ENCODE data around the gene ENDOV.
A peak's percentile ranks its signal among the peaks of the same experiment; 100 is the strongest.

Gene ENDOV

DNA sequence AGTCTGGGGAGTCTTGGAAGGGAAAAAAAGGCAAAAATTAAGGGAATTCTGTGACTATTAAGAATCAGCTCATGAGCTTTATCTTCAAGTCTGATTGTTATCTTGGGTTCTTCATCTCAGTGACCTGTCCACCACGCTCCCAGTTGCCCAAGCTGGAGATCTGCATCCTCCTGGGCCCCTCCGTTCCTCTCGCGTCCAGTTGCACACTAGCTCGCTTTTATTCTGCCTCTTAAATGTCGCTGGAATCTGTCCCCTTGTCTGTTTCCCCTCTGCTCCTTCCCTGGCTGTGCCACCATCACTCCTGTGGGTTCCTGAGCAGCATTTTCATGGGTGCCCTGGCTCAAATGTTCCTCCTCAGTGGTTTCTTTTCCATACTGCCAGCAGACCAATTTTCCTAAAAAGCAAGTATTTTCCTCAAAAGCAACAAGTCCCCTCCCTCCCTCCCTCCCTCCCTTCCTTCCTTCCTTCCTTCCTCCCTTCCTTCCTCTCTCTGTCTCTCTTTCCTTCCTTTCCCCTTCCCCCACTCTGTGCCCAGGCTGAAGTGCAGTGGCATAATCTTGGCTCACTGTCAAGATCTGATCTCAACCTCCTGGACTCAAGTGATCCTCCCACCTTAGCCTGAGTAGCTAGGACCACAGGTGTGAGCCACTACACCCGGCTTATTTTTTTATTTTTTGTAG is 1.4 kb downstream of the ENDOV start:
- no peak for DNase-seq (ENCODE audit: low read depth in 2 of 2)

DNA sequence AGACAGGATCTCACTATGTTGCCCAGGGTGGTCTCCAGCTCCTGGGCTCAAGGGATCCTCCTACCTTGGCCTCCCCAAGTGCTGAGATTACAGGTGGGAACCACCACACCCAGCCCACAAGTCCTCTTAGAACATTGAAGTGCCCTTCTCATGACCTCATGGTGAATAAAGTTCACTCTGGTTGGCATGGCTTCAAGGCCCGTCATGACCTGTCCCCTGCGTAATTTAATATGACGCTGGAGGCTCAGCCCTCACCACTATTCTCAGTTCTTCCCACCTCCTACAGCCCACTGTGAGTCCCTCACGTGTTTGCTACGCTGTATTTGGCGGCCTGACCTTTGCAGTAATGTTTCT is 1.9 kb downstream of the ENDOV start:
- no peak for DNase-seq (ENCODE audit: low read depth in 2 of 2)

DNA sequence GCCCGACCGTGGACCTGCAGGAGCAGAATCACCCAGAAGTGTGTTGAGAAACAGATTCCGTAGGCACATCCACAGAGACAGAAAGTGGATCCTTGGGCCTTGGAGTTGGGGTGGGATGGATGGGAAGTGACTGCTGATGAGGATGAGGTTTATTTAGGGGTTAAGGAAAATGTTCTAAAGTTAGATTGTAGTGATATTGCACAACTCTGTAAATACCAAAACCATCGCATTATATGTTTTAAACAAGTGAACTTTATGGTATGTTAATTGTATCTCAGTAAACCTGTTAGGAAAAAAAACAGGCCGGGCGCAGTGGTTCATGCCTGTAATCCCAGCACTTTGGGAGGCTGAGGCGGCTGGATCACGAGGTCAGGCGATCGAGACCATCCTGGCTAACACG is 3.6 kb downstream of the ENDOV start:
- DNase-seq (ENCODE audit: low read depth in 2 of 2), result no peak

DNA sequence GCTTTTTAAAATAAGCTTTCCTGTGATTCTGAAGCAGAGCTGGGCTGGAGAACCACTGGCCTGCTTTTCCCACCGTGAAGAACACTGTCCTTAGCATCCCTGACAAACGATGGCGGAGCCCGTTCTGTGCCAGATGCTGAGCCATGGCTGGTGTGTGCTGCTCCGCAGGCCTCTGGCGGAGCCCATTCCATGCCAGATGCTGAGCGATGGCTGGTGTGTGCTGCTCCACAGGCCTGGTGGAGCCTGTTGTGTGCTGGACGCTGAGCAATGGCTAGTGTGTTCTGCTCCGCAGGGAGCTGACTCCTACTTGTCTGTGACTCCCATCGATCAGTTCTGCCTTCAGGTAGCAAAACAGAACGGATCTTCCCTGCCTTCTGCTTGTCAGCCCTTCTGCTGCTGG is 4.3 kb downstream of the ENDOV start:
- DNase-seq (ENCODE audit: low read depth in 2 of 2), result no peak

DNA sequence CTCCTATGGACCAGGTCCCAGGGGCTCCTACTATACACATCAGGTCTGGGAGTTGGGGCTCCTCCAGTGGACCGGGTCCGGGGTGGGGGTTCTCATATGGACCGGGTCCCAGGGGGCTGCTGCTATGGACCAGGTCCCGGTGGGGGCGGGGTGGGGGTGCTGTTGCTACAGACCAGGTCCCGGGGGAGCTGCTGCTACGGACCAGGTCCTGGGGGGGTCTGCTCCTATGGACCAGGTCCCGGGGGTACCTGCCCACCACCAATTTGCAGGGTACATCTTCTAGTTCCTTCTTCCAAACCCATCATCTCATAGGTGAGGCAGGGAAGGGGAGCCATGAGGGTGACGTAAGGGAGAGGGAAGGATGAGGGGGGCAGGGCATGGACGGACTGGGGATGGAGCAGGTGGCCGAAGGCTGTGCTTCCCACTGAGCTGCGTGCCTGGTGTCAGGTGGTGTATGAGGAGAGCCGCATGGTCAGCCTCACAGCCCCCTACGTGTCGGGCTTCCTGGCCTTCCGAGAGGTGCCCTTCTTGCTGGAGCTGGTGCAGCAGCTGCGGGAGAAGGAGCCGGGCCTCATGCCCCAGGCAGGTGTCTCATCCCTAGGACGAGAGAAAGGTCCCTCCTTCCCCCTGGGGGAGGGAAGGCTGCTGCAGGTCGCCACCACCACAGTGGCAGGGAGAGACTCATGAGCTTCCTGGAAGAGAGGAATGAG is 6.6 kb downstream of the ENDOV start:
- DNase-seq (ENCODE audit: low read depth in 2 of 2), result no peak

DNA sequence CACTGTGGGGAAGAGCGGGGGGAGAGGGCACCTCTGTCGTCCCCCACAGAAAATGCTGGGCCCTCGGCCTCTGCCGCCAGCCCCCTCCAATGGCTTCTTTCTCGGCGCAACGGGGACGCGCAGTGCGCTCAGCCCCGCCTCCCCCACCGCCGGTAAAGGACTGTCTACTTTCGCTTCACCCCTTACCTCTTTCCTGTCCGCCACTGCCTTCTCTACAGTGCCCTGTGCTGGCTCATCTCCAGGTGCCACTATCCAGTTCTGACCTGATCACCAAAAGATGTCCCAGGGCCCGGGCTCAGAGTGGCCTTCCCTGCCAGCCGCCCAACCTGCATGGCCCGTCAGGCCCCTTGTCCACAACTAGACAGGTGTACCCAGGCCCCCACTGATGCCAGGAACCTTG is 7.3 kb downstream of the ENDOV start:
- DNase-seq (ENCODE audit: low read depth in 2 of 2), result no peak

DNA sequence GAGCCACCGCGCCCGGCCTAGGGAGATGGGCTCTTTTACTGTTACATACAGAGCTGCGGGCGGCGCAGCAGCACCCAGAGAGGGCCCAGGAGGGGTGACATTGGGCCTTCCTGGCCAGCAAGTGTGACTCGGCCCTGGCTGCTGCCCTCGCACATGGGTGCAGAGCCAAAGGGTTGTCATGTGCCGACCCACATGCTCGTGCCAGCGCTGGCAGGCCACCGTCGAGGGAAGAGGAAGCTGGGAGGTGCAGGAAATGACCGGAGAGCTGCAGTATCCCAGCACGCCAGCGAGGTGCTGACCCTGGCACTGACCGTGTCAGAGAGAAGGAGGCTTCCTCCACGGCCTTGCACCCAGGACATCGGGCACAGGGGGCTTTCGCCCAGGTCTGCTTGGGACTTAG is 8.0 kb downstream of the ENDOV start:
- DNase-seq (ENCODE audit: low read depth in 2 of 2), result no peak

DNA sequence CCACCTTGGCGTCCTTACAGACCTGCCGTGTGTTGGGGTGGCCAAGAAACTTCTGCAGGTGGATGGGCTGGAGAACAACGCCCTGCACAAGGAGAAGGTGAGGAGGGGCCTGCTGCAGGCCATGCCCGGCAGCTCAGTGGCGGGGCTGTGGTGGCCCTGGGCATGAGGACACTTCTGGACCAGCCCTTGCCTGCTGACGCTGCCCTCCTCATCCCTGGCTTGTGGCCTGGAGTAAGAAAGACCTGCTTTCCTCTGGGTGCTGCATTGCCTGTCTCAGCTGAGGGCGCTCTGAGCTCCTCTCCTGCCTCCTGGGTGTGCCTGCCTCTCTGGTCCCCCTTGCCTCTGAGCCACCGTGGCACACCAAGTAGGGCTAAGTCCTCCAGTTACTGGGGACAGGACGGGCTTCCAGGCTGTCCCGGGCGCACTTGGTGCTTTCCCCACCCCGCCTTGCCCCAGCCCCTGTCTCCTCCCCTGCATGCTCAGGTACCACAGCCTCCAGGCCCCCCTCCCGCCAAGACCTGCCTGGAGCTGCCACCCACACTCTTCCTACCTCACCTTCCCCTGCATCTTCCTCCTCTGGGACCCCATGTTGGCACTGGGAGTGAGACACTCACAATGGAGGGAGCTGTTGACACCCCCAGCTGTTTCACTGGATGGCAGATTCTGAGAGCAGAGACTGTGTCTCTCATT is 8.7 kb downstream of the ENDOV start:
- DNase-seq (ENCODE audit: low read depth in 2 of 2), result no peak

DNA sequence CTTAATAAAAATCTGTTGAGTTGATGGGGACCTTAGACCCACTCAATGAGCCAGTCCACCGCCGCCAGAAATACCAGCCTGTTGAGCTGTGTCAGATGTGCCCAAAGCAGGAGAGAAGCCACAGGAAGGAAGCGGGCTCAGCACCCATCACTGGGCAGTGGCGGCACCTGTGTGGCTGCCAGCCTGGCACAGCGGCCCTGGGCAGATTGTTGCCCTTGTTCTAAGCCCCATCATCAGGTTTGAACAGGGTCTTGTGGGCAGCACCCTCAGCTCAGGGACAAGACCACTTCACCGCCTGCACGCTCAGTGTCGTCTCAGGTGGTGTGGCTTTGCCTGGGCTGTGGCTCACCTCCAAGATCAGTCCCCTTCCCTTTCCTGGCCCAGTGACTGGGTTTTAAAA is 9.3 kb downstream of the ENDOV start:
- DNase-seq (ENCODE audit: low read depth in 2 of 2), result no peak

DNA sequence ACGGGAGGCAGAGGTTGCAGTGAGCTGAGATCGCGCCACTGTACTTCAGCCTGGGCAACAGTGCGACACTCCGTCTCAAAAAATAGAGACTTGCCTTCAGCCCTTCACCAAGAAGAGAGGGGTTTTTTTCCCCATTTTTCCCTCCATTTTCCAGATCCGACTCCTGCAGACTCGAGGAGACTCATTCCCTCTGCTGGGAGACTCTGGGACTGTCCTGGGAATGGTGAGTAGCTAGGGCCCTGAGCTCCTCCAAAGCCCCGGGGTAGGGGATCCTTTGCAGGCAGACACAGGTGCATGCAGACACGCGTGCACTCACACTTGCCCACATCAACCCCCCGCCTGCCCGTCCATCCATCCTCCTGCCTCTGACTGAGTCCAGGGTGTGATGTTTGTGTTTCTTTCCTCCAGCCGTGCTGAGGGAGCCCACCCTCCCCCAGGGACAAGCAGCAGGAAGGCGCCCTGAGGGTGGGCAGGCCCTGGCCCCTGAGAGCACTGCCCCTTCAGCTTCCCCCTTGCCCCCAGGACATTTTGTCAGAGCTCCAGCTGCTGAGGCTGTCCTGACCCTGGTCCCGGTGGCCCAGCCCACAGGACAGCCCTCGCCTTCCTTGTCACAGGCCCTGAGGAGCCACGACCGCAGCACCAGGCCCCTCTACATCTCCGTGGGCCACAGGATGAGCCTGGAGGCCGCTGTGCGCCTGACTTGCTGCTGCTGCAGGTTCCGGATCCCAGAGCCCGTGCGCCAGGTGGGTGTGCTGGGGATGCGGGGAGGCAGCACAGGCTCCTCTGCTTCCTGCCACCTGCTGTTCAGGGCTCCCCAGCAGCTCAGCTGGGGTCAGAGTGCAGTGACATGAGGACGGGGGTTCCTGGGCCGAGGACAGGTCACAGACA is 10.2 kb downstream of the ENDOV start:
- DNase-seq (ENCODE audit: low read depth in 2 of 2), result no peak

DNA sequence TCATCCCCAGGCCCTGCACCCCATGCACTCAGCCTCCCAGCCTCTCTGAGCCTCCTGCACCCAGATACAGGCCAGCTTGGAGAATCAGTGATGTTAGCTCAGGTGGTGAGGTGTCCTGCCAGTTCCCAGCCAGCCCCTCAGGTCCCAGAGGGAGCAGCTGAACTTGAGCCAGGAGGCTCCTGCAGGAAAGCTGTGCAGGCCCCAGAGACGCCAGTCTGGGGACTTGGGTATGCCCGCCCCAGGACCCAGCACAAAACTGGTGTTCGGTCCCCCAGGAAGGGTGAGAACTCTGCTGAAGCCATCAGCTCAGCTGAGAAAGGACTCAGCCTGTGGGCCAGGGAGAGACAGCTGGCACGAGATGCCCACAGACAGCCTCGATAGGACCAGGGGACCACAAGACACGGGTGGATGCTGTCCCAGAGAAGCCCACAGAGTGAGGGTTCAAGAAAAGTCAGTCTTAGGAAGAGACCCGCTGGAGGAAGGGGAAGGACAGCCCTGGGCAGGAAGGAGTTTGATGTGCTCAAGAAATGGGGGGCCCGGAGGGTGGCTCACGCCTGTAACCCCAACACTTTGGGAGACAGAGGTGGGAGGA is 11.0 kb downstream of the ENDOV start:
- DNase-seq (ENCODE audit: low read depth in 2 of 2), result no peak

DNA sequence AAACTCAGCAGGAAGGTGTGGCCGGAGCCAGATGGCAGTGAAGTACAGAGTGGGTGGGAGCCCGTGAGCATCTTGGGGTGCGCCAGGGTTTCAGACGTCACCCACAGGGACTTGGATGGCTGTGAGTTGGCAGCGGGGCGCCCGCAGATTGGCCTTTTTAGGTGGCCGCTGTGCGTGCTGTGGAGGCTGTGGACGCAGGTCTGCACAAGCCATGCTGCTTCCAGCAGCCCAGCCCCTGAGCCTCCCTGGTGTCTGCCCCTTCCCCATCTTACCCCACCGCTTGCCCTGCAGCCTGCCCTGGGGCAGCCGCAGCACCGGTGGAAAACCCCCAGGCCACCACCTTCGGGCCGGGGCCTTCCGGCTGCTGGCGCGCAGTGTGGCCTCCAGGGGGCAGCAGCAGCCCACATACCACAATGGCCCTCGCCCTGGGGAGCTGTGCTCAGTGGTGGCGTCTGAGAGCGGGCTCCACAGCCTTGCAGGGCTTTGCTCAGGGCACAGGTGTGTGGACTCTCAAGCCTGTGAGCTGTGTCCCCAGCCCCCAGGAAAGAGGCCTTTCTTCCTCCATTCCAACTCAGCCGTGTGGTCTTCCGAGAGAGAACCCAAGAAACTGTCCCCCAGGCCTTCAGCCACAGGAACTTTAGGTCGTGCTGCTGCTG is 11.8 kb downstream of the ENDOV start:
- DNase-seq (ENCODE audit: low read depth in 2 of 2), result peak; percentile 71 to 75

DNA sequence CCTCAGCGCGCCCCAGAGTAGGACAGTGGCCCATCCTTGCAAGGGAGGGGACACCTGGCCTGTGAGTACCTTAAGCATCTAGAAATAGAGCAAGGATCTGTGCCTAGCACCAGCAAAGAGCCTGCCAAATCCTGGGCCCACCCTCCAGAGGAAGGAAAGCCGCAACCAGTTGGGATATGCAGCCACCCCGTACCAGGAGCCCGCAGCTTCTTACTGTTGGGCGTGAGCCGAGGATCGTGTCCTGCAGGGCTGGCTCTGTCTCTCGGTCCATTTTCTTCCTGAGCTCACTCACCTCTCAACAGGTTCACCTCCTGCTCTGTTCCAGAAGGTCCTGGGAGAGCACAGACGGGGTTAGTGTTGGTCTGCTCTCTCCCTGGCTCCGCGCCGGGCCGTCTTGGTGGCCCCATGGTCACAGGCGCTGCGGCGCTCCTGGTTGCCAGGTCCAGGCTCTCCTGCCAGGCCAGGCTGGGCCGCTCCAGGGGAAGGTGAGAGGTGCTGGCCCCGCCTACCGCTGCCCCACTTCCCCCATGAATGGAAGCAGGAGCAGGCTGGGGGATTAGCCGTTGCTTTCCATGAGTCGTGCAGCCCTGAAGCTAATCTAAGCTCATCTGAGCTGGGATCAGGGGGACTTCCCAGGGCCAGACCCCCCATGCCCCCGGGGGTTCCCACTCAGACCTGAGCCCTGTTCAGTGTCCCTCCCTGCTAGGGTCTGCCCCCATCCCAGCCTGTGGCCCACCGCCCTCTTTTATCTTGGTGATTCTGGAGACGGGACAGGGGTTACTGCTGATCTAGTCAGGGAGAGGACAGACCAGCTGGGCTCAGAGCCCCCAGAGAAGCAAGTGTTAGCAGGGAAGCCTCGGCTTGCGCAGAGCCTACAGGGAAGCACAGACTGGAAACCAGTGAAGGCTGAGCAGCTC is 12.7 kb downstream of the ENDOV start:
- no peak for DNase-seq (ENCODE audit: low read depth in 2 of 2)

DNA sequence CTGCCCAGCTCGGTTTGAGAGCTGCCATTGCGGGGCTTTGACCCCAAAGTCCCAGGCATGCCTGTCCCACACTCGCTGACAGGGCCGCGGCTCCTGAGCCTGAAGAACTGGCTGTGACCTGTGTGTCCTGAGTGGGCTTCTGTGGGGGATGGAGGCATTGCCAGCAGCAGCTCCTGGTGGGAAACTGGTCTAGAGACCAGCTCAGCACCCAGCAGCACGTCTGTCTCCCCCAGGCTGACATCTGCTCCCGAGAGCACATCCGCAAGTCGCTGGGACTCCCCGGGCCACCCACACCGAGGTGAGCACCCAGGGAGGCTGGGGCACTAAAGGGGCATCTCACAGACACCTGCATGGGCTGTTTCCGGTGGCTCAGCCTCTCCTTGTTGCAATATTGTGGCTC is 13.4 kb downstream of the ENDOV start:
- DNase-seq (ENCODE audit: low read depth in 2 of 2), result no peak

DNA sequence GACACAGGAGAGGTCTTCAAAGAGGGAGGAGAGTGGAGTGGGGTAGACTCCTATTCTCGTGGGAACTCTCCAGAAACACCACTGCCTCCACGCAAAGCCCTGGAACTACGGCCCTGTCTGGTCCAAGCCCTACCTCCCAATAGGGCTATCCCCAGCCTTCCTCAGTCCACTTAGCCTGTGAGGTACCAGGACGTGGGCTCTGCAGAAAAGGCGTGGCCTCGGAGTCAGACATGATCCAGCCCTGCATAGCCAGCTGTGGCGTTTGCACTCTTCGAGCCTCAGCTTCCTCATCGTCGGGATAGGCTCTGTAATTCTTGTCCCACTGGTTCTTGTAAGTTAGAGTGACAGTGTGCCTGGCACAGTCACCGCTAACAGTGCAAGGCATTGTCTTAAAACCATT is 13.8 kb downstream of the ENDOV start:
- no peak for DNase-seq (ENCODE audit: low read depth in 2 of 2)

DNA sequence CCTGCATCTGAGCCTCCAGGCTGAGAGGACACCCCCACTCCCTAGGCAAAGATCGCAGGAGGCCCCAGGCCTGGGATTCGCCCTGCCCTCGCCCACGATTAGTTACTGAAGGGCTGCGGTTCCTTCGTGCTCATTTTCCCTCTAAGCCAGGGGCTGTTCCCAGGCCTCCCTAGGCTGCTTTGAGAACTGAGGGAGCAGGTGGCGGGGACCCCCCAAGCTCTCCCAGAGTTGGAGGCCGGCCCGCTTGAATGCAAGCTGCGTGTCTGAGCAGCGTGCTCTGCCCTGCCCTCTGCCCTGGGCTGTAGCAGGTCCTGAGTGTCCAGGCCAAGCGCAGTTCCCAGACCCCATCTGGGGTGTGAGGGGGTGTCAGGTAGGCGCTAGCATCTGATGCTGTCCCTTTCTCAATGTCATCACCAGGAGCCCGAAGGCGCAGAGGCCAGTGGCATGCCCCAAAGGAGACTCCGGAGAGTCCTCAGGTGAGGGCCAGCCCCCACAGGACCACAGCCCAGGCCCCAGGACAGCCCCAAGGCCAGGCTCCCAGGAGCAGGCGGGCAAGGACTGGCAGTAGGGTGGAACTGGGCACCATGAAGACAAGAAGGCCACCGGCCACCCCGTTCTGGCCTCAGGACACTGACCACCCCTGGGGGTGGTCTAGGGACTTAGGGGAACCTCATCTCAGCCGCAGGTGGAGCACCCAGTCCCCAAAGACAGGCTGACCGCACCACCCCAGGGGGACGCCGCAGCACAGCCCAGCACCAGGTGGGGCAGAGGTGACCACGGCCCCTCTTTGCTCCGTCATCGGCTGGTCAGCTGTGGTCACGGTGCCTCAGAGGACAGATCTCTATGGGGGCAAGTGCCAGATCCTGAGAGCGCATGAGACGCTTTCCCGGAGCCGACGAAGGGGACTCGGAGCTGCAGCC is 14.6 kb downstream of the ENDOV start:
- DNase-seq (ENCODE audit: low read depth in 2 of 2), result no peak

DNA sequence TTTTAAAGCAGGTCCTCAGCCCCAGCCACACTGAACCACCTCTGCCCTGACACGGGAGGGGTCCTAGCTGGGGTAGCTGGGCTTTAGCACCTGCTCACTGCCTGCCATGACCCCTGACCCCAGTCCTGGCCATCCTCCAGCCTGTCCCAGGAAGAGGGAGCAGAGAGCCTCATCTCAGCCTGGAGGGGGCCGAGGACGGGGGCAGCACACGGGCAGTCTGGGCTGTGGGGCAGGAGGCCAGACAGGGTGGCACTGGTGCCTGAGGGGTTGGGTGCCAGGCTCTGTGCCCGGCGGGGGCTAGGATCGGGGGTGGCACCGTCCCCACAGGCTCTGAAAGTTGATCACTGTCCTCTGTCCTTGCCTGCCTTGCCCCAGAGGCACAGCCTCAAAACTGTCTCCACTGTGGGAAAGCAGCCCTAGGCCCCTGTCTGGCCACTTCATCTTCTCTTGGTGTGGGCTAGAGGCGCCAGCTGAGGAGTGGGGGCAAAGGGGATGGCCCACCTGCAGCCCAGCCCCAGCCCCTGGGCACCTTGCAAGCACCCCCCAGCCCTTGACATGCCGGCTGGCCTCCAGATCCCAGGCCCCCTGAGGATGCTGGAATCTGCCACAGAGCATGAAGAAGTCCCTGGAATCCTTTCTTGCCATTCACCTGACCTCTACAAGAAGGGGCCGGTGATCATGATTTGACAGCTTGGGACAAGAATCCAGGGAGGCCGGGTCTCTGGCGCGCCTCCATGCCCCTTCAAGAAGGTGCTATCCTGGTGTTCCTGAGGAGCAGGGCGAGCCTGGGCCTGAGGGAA is 15.7 kb downstream of the ENDOV start:
- no peak for DNase-seq (ENCODE audit: low read depth in 2 of 2)
